PC-3 (cell line): ENCODE measurements around the gene SLC31A1. TPM values are rescaled to one million over a fixed set of nuclear protein-coding genes. Genes with fewer than 3 reads are reported as not detected.

ENCODE experiments used
- ATAC-seq: fragments of 200-7000 bp; cut with Tn5 transposase; 2 replicates; pipeline ENCODE4 v1.9.1; 2020; ENCODE audit warnings: mild to moderate bottlenecking, moderate library complexity
- BruUV-seq: library from RNA; stranded (reverse); fragments of 400-500 nt; replicated peaks from 2 replicates; lab custom pipeline; 2021; lab: Mats Ljungman, UMichigan
- CTCF ChIA-PET: fragments of 300-600 bp; sonication (Branson Sonifier 250); formaldehyde crosslinking; loops from one replicate; lab custom pipeline; 2022; ENCODE audit warnings: antibody characterized with exemption; lab: Charles Lee
- POLR2A ChIA-PET: fragments of 300-600 bp; sonication (Branson Sonifier 250); formaldehyde crosslinking; loops from one replicate; lab custom pipeline; 2022; ENCODE audit warnings: antibody characterized with exemption; ENCODE audit not compliant: unreplicated experiment; lab: Charles Lee
- DNase-seq: peaks from one replicate; pipeline ENCODE4 v3.0.0-alpha.2; 2015
- H2AFZ ChIP-seq: fragments of 300-600 bp; sonication (generic); 2 replicates; pipeline ENCODE4 v1.6.0; 2016; ENCODE audit warnings: antibody characterized with exemption, low read length
- H3F3A ChIP-seq: fragments of 300-600 bp; sonication (generic); one replicate; pipeline ENCODE4 v1.6.0; 2017; ENCODE audit warnings: antibody characterized with exemption, low read length, control low read depth, mild to moderate bottlenecking; ENCODE audit not compliant: unreplicated experiment
- H3K27ac ChIP-seq: fragments of 300-600 bp; sonication (generic); 2 replicates; pipeline ENCODE4 v1.5.1; 2016; ENCODE audit warnings: mild to moderate bottlenecking, low read length
- H3K27me3 ChIP-seq: fragments of 300-600 bp; sonication (generic); 2 replicates; pipeline ENCODE4 v1.6.1; 2016; ENCODE audit warnings: low read length, mixed read lengths
- H3K36me3 ChIP-seq: fragments of 300-600 bp; sonication (generic); 2 replicates; pipeline ENCODE4 v1.6.1; 2016; ENCODE audit warnings: low read depth, mixed run types, low read length, mixed read lengths
- H3K4me1 ChIP-seq: fragments of 300-600 bp; sonication (generic); 2 replicates; pipeline ENCODE4 v1.5.1; 2016; ENCODE audit warnings: low read length; ENCODE audit not compliant: insufficient read depth
- H3K4me2 ChIP-seq: fragments of 300-600 bp; sonication (generic); 2 replicates; pipeline ENCODE4 v1.6.0; 2016; ENCODE audit warnings: low read length
- H3K4me3 ChIP-seq: fragments of 300-600 bp; sonication (generic); 2 replicates; pipeline ENCODE4 v1.5.1; 2016; ENCODE audit warnings: mild to moderate bottlenecking, low read length, mixed read lengths
- H3K79me2 ChIP-seq: fragments of 300-600 bp; sonication (generic); 2 replicates; pipeline ENCODE4 v1.6.1; 2017; ENCODE audit warnings: low read length, mixed read lengths
- H3K9ac ChIP-seq: fragments of 300-600 bp; sonication (generic); 2 replicates; pipeline ENCODE4 v1.6.0; 2016; ENCODE audit warnings: mild to moderate bottlenecking, low read length
- H3K9me2 ChIP-seq: fragments of 300-600 bp; sonication (generic); replicated peaks from 2 replicates; pipeline ENCODE4 v1.6.1; 2016; ENCODE audit warnings: mixed run types, low read length, mixed read lengths
- H3K9me3 ChIP-seq: fragments of 300-600 bp; sonication (generic); 2 replicates; pipeline ENCODE4 v1.6.1; 2016; ENCODE audit warnings: low read length, mixed read lengths
- H4K20me1 ChIP-seq: fragments of 300-600 bp; sonication (generic); 2 replicates; pipeline ENCODE4 v1.6.1; 2016; ENCODE audit warnings: low read length, mixed read lengths
- EZH2 ChIP-seq: fragments of 300-600 bp; sonication (generic); IDR thresholded peaks from one replicate; pipeline ENCODE4 v1.6.1; 2017; ENCODE audit warnings: antibody characterized with exemption, mild to moderate bottlenecking, low read length; ENCODE audit not compliant: unreplicated experiment
- EZH2phosphoT487 ChIP-seq: fragments of 300-600 bp; sonication (generic); IDR thresholded peaks from 2 replicates; pipeline ENCODE4 v1.6.1; 2018; ENCODE audit warnings: mild to moderate bottlenecking, antibody characterized with exemption, low read length, borderline replicate concordance
- intact Hi-C: fragments of 100-400 bp; cut with micrococcal nuclease; formaldehyde crosslinking; loops from 2 replicates; pipeline ENCODE4 v1.9.0; 2023
- total RNA-seq: library from RNA; depleted of rRNA; stranded (reverse); fragments of >200 nt; gene quantifications from 2 replicates; pipeline ENCODE4 v1.2.3, GENCODE V29; 2014
- TF ChIP-seq, protein P1 (sequence below): fragments of 300-600 bp; sonication (generic); conservative IDR thresholded peaks from 2 replicates; pipeline ENCODE4 v1.5.1; 2017; ENCODE audit warnings: antibody characterized with exemption, low read depth, mild to moderate bottlenecking, low read length

Gene SLC31A1
- total RNA-seq, 1 experiment from 2014 or later, result 9.7 TPM

DNA sequence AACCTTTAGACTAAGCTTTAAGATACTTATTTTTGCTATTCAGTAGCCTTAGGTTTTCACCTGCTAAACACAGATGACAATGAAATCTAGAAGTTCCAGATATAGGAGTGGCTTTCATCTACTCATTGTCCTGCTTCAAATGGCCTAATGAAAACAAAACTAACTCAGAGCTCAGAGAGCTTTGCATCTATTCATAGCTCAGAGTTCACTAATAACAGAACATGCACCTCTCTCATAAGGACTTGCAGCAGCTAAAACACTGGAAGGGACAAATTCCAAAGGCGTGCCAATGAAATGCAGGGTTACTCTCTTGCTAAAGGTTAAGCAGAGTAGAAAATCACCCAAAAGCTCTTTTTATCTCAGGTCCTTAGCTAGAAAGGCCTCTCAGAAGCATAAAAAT, 41.5 kb upstream of the SLC31A1 start:
- no peaks in the 10 kb centered on the region for H3K4me1 ChIP-seq
- DNase-seq (no peak), ATAC-seq (no peak)
- BruUV-seq, result no TSS peak
- no peaks in the 10 kb centered on the region for H3K9me3 ChIP-seq
- no peaks in the 10 kb centered on the region for H3K79me2 ChIP-seq
- H3K27ac ChIP-seq, result no peak overlapping the region
- no peak overlapping the region for H3K4me2 ChIP-seq
- peaks cover 33% of the 10 kb centered on the region for H3K36me3 ChIP-seq
- no peak overlapping the region for H2AFZ ChIP-seq
- H3K27me3 ChIP-seq, result no peaks in the 10 kb centered on the region
- CTCF ChIA-PET, result no interaction called here
- POLR2A ChIA-PET, result no interaction called here
- no peaks in the 10 kb centered on the region for H4K20me1 ChIP-seq
- no peaks in the 10 kb centered on the region for H3K9me2 ChIP-seq
- TF ChIP-seq EZH2, result no peak
- no peak overlapping the region for H3K9ac ChIP-seq
- intact Hi-C loops, result no loop called here
- H3K4me3 ChIP-seq, result no peak overlapping the region
- no peaks in the 10 kb centered on the region for H3F3A ChIP-seq

DNA sequence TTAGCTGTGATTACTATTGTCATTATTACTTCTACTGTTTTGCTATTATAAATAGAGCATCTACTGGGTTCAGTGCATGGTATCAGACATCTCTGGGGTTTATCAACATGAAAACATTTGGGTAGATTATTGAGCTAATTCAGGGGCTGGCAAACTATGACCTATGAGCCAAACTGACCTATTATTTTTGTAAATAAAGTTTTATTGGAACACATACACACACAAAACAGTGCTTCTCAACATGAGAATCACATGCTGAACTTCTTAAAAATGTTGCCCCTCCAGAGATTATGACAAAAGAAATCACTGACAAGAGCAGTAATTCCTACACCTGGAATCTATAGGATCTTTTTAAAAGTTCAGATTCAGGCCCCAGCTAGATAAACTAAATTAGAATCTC, 40.2 kb upstream of the SLC31A1 start:
- DNase-seq (no peak), ATAC-seq (no peak)
- BruUV-seq, result no TSS peak
- no peak overlapping the region for H3K9ac ChIP-seq
- no peak overlapping the region for H3K27ac ChIP-seq
- H4K20me1 ChIP-seq, result no peaks in the 10 kb centered on the region
- no peaks in the 10 kb centered on the region for H3K9me3 ChIP-seq
- H3F3A ChIP-seq, result no peaks in the 10 kb centered on the region
- no peaks in the 10 kb centered on the region for H3K4me1 ChIP-seq
- H2AFZ ChIP-seq, result no peak overlapping the region
- H3K27me3 ChIP-seq, result no peaks in the 10 kb centered on the region
- H3K79me2 ChIP-seq, result no peaks in the 10 kb centered on the region
- ChIA-PET CTCF (no interaction called here), POLR2A (no interaction called here)
- no peak overlapping the region for H3K4me3 ChIP-seq
- H3K36me3 ChIP-seq, result peaks cover 38% of the 10 kb centered on the region
- no peaks in the 10 kb centered on the region for H3K9me2 ChIP-seq
- intact Hi-C loops, result no loop called here
- no peak for TF ChIP-seq EZH2
- H3K4me2 ChIP-seq, result no peak overlapping the region

GRCh38 chr9:113183956-113184488, 37.3 kb upstream of the SLC31A1 start:
- H3K9me2 ChIP-seq, result no peaks in the 10 kb centered on the region
- ChIA-PET POLR2A (no interaction called here), CTCF (no interaction called here)
- H3K4me3 ChIP-seq, result no peak overlapping the region
- TF ChIP-seq, protein P1, sequence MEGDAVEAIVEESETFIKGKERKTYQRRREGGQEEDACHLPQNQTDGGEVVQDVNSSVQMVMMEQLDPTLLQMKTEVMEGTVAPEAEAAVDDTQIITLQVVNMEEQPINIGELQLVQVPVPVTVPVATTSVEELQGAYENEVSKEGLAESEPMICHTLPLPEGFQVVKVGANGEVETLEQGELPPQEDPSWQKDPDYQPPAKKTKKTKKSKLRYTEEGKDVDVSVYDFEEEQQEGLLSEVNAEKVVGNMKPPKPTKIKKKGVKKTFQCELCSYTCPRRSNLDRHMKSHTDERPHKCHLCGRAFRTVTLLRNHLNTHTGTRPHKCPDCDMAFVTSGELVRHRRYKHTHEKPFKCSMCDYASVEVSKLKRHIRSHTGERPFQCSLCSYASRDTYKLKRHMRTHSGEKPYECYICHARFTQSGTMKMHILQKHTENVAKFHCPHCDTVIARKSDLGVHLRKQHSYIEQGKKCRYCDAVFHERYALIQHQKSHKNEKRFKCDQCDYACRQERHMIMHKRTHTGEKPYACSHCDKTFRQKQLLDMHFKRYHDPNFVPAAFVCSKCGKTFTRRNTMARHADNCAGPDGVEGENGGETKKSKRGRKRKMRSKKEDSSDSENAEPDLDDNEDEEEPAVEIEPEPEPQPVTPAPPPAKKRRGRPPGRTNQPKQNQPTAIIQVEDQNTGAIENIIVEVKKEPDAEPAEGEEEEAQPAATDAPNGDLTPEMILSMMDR, result no peak
- no peak for TF ChIP-seq EZH2
- H3K4me1 ChIP-seq, result peaks cover 15% of the 10 kb centered on the region
- H3F3A ChIP-seq, result no peaks in the 10 kb centered on the region
- no peaks in the 10 kb centered on the region for H3K79me2 ChIP-seq
- no peak overlapping the region for H3K4me2 ChIP-seq
- BruUV-seq, result no TSS peak
- H3K9me3 ChIP-seq, result no peaks in the 10 kb centered on the region
- no peaks in the 10 kb centered on the region for H4K20me1 ChIP-seq
- DNase-seq (no peak), ATAC-seq (no peak)
- H3K27ac ChIP-seq, result no peak overlapping the region
- peaks cover 36% of the 10 kb centered on the region for H3K36me3 ChIP-seq
- intact Hi-C loops, result no loop called here
- H3K9ac ChIP-seq, result no peak overlapping the region
- no peaks in the 10 kb centered on the region for H3K27me3 ChIP-seq
- no peak overlapping the region for H2AFZ ChIP-seq

DNA sequence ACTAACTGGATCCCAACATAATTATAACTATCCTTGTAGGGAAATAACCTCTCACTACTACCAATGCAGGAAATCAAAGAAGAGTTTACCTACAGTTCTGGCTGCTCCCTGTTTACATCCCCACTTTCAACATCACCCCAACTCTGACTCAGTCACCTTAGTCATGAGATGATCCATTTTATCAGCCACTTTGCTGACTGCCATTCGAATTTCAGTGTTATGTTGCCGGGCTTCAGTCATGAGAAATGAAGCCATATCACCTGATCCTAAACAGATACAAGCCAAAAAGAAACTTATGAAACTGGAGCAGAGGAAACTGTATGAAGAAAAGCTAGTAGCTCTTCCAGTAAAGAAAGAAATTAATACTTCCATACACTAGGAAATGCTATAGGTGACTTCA, 36.8 kb upstream of the SLC31A1 start:
- H3K79me2 ChIP-seq, result no peaks in the 10 kb centered on the region
- no peak overlapping the region for H3K4me3 ChIP-seq
- no TSS peak for BruUV-seq
- DNase-seq (peak; percentile 8), ATAC-seq (no peak)
- H3K9me3 ChIP-seq, result no peaks in the 10 kb centered on the region
- POLR2A ChIA-PET, result interaction anchor here (0.5 kb wide), 1 partner anchor 1251 kb away, joined by 4 read pairs; no protein-coding TSS in a partner anchor
- H3F3A ChIP-seq, result no peaks in the 10 kb centered on the region
- H2AFZ ChIP-seq, result no peak overlapping the region
- no peak overlapping the region for H3K27ac ChIP-seq
- H3K36me3 ChIP-seq, result peaks cover 36% of the 10 kb centered on the region
- H3K9me2 ChIP-seq, result no peaks in the 10 kb centered on the region
- H3K4me1 ChIP-seq, result peaks cover 15% of the 10 kb centered on the region
- H4K20me1 ChIP-seq, result no peaks in the 10 kb centered on the region
- no peak overlapping the region for H3K9ac ChIP-seq
- no peak overlapping the region for H3K4me2 ChIP-seq
- intact Hi-C loops, result no loop called here
- H3K27me3 ChIP-seq, result no peaks in the 10 kb centered on the region
- no peak for TF ChIP-seq EZH2phosphoT487
- no peak for TF ChIP-seq EZH2
- TF ChIP-seq, protein P1, result no peak
- CTCF ChIA-PET, result no interaction called here
